Activated CD4-positive, alpha-beta T cell treated with anti-CD3 and anti-CD28 coated beads, Interleukin-2, amount 50 U/mL, for 4 hours (primary cell): ENCODE measurements around the gene SETD1A.

ENCODE experiments used
- DNase-seq, 2 experiments: peaks; one replicate each; pipeline ENCODE4 v3.0.0-alpha.2; 2020

Gene SETD1A

DNA sequence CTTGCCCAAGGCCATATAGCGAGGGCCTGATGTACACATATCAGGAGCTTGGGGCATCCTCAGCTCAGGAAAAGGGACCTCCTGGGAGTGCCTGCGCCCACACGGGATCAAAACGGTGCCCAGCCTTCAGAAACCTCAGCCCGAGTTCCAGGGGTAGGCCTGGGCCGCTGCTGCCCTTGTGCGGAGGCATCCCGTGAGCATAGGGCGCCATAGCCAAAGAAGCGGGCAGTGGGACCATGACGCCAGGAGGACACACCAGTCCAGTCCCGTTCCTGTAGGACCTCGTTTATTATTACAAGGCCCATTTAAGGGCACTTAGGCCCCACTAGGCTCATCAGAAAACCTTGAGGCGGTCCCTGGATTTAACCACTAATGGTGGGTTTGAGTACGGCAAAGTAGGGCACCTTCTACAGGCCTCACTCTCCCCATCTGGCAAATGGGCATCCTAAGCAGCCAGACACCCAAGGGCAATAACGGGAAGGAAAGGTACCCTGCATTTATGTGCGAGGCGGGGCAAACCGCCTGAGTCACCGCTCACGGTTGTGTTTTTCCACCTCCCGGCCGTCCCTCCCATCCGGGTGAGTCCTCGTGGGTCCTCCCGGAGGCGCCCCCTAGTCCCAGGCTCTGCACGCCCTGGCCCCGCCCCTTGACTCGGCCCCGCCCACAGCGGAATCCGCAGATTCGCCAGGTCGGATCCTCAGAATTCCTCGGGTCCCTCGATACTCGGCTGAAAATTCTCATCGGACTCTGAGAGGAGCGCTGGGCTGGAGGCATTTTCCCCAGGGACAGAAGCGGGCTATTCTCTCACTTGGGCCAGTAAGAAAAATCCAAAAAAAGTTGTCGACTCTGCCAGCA lies 726 bp upstream of the SETD1A start:
- peak; percentile 89 to 92 for DNase-seq

DNA sequence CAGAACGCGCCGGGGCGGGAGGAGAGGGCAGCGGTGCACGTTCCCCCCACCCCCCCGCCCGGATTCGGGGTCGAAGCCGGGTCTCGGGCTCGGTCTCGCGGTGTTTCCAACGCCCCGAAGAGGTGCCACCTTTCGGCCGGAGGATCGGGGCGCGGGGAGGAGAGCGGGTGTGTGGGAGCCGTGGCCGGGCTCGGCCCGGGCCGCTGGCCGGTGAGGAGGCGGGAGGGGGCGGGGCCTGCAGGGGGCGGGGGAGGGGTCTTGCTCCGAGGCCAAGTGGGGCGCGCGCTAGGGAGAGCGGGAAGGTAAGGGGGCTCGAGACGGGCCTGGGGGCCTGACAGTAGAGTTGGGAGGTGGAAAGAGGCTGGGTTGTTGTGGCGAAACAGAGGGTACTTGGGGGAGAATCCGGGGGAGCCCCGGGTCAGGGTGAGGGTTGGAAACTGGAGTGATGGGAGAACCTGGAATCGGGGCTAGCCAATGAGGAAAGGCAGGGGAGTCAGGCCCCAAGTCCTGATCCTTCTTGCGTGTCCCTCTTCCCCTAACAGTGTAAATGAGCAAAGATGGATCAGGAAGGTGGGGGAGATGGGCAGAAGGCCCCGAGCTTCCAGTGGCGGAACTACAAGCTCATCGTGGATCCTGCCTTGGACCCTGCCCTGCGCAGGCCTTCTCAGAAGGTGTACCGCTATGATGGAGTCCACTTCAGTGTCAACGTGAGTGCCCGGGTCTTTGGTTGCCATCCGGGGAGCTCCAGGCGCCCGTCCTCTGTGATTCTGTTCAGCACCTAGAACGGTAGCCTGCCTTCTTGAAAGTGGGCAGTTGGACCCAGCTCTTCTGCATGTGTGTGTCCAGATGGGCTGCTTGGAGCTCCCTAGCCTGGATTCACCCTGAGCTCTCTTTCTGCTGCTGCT lies 873 bp downstream of the SETD1A start:
- peak in 1 of 2 experiments; percentile 53 for DNase-seq

DNA sequence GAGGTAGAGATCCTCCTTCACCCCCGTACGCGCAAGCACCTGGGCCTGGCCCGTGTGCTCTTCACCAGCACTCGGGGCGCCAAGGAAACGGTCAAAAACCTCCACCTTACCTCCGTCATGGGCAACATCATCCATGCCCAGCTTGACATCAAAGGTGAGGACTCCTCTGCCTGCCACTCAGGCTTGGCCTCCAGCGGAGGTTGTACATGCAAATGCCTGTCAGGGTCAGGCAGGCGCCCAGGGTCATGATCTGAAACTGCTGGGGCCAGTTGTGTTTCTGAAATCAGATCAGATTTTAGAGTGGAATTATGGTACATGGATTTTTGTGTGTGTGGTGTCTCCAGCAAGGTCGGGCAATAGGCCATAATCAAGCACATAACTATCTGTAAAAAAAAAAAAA lies 3.8 kb downstream of the SETD1A start:
- DNase-seq, result no peak

DNA sequence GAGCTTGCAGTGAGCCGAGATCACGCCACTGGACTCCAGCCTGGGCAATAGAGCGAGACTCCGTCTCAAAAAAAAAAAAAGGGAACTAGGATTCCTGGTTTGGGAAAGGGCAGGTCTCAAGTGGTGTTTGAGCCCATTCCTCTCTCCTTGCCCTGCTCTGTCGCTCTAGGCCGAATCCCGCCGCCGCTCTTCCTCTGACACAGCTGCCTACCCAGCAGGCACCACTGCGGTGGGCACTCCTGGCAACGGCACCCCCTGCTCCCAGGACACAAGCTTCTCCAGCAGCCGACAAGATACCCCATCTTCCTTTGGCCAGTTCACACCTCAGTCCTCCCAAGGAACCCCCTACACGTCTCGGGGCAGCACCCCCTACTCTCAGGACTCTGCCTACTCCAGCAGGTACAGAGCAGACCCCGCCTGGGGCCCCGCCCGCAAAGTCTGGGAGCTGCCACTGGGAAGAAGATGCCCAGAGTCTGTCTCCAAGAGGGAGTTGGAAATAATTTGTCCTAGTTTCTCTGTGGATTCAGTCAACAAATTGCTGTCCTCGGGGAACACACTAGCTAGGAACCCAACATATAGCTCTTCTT lies 6.5 kb downstream of the SETD1A start:
- no peak for DNase-seq

- DNase-seq, result no peak
Observed at GRCh38 chr16:30964574-30965226, 7.1 kb downstream of the SETD1A start.

- DNase-seq, result no peak
Observed at GRCh38 chr16:30965436-30965835, 7.9 kb downstream of the SETD1A start.

GRCh38 chr16:30966033-30966619 lies 8.6 kb downstream of the SETD1A start:
- DNase-seq, result no peak

GRCh38 chr16:30967795-30968194 lies 10.2 kb downstream of the SETD1A start:
- DNase-seq, result no peak

DNA sequence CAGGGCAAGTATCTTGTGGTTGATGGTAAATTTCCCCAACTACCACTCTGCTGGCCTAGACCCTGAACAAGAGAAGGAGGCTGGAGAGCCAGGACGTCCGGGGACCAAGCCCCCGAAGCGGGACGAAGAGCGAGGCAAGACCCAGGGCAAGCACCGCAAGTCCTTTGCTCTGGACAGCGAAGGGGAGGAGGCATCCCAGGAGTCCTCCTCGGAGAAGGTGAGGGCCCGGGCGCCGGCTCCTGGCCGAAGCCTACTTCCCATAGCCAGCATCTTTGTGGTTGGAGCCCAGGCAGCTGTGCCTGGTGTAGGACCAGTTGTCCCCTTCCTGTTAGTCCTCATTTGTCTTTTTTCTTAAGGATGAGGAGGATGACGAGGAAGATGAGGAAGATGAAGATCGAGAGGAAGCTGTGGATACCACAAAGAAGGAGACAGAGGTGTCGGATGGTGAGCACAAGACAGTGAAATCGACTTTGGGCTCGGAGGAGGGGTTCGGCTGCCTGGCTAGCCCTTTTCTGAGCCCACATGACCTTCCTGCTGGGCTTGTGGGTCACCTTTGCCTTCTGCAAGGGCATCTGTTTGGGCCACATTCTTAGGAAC lies 11.8 kb downstream of the SETD1A start:
- no peak for DNase-seq

- no peak for DNase-seq
Observed at GRCh38 chr16:30971298-30971697, 13.7 kb downstream of the SETD1A start.

DNA sequence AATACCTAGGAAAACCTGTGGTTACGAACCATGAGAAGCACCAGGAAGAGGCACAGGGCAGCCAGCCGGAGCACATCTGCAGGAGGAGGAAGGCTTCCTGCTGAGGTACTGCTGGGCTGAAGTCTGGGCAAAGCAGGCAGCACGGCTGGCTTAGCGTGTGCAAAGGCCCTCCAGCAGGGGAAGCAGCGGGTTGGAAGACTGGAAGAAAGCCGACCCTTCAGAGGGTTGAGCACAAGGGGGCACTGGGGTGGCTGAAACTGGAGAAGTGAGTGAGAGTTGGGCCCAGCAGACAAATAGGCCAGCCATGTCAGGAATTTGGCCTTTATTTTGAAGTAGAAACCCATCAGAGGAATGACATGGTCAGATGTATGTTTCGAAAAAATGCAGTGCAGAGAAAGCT lies 15.3 kb downstream of the SETD1A start:
- no peak for DNase-seq

DNA sequence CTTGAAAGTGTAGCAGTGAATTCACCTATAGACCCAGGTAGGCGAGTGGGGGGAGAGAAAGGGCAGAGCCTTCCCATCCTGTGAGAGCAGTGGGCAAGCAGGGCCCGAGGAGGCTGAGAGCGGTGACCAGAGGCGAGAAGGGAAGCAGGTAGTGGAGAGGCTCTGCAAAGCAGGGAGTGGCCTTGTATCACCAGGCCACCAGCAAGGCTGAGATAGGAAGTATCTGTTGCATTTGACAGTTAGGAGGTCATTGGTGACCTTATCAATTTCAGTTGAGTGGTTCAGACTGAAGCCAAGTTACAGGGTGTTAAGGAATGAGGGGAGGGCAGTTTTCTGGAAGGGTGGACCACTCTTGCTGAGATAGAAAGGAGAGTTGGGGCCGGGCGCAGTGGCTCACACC lies 16.8 kb downstream of the SETD1A start:
- DNase-seq, result no peak

DNA sequence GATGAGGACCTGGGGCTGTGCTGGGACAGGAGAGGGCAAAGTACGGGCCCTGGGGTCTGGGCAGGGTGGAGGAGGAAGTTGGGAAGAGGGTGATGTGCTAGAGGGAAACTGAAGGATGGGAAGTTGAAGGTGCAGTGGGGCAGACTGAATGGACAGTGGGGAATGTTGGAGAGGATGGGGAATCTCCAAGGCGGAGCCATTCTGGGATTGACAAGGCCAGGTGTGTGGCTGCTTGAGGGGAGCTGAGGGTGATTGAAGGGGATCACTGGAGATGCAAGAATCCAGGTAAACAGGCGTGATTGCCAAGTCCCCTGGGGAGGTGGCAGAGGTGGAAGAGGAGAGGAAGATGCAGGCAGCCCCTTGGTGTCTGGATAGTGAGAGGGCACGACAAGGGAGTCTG lies 18.9 kb downstream of the SETD1A start:
- DNase-seq, result no peak

DNA sequence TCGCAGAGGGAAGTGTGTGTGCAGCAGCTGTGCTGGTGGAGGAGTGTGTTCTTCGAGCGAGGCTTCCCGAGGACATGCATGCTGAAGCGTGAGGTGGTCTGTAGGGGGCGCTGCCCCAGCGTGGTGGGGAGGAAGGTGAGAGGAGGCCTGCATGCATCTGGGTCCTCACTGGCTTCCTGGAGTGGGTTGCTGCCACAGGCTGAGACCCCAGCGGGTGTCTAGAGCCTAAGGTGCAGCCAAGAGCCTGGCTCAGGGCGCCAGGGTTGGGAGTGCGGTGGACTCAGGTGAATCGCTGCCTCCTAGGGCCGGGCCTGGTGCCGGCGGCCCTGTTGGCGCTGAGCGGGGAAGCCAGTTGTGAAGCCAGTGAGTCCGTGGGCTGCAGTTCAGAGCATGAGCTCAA lies 19.9 kb downstream of the SETD1A start:
- no peak for DNase-seq

DNA sequence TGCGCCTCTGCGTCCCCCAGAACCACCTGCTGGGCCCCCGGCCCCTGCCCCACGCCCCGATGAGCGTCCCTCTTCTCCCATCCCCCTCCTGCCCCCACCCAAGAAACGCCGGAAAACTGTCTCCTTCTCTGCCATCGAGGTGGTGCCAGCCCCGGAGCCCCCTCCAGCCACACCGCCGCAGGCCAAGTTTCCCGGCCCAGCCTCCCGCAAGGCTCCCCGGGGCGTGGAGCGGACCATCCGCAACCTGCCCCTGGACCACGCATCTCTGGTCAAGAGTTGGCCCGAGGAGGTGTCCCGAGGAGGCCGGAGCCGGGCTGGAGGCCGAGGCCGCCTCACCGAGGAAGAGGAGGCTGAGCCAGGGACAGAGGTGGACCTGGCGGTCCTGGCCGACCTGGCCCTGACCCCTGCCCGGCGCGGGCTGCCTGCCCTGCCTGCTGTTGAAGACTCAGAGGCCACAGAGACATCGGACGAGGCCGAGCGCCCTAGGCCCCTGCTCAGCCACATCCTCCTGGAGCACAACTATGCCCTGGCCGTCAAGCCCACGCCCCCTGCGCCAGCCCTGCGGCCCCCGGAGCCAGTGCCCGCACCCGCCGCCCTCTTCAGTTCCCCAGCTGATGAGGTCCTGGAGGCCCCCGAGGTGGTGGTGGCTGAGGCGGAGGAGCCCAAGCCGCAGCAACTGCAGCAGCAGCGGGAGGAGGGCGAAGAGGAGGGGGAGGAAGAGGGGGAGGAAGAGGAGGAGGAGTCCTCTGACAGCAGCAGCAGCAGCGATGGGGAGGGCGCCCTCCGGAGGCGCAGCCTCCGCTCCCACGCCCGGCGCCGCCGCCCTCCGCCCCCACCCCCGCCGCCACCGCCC lies 21.8 kb downstream of the SETD1A start:
- DNase-seq, result no peak

GRCh38 chr16:30980023-30980371 lies 22.4 kb downstream of the SETD1A start:
- DNase-seq, result no peak

GRCh38 chr16:30980434-30980833 lies 22.9 kb downstream of the SETD1A start:
- no peak for DNase-seq

DNA sequence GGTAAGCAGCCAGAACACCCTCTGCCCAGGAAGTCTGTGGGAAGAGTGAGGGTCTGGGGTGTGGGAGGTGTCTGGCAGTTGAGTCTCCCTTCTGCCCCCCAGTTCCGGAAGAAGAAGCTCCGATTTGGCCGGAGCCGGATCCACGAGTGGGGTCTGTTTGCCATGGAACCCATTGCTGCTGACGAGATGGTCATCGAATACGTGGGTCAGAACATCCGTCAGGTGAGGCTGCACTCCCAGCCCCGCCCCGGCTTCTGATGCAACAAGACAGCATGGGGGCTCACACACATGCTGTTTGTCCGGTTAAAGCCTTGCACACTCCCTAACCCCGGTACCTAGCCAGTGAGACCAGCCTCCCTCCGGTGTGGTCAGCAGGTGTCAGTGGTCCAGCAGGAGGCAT lies 23.4 kb downstream of the SETD1A start:
- no peak for DNase-seq

GRCh38 chr16:30982548-30983288 lies 25.2 kb downstream of the SETD1A start:
- no peak for DNase-seq

- no peak for DNase-seq
Observed at GRCh38 chr16:30983289-30983889, 25.8 kb downstream of the SETD1A start.
